Measurements from ENCODE around the gene MAP6D1.

- TF ChIP-seq CTCF (IDR thresholded peaks at IDR 0.05; ENCODE audit: borderline replicate concordance, extremely low read depth, low read length, poor library complexity, severe bottlenecking) (no peak), EZH2 (IDR thresholded peaks at IDR 0.05; ENCODE audit: borderline replicate concordance, low read depth, low read length, severe bottlenecking) (no peak)
These were observed 37.2 kb upstream of the MAP6D1 start for GRCh38 chr3:183862610-183863009.

Measured in DND-41 (cell line).